ENCODE data around the gene WASF2.
A peak's percentile ranks its signal among the peaks of the same experiment; 100 is the strongest.
"Not testable (repeated sequence)": the region's sequence is repeated elsewhere in the genome, so short reads cannot be mapped to it uniquely, and the experiment has no call there.

The WASF2 gene, protein sequence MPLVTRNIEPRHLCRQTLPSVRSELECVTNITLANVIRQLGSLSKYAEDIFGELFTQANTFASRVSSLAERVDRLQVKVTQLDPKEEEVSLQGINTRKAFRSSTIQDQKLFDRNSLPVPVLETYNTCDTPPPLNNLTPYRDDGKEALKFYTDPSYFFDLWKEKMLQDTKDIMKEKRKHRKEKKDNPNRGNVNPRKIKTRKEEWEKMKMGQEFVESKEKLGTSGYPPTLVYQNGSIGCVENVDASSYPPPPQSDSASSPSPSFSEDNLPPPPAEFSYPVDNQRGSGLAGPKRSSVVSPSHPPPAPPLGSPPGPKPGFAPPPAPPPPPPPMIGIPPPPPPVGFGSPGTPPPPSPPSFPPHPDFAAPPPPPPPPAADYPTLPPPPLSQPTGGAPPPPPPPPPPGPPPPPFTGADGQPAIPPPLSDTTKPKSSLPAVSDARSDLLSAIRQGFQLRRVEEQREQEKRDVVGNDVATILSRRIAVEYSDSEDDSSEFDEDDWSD

DNA sequence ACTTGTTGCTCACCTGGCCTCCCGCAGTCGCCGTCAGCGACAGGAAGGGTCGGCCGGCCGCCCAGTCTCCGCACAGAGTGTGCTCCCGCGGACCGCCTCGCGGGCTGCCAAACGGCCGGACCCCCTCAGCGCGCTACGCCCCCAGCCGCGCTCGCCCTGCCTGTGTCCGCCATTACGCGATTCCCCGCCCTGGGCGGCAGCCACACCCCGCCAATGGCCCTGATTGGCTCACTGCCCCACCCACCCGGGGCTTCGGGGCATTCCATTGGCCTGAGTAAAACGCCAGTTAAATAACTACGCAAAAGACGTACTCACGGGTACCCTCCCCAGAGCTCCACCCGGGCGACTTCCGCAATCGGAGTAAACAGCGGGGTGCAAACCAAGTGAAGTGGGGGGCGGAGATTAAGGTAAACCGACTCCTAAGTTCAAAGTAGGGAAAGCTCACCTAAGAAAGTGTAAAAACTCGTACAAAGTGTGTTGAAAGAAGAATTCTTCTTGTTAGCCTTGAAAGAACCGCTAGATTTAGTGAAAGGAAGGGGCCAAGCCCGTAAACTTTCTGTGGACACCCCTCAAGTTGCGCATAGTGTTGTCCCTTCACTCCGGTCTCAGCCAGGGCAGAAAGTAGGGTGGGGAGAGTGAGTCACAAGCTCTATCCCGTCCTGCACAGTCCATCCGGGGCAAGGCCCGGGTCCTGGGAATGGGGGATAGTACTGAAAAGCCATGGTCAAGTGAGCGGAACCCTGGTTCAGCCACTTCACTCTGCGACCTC, at the start of gene WASF2:
TSS of gene WASF2 (minus strand) at position 195 of the 769 bp plus-strand sequence. CDS start 61,277 bp downstream, outside the sequence.
- peak; percentile 97 for DNase-seq

- peak; percentile 85 for DNase-seq
These were observed 48.8 kb upstream of the WASF2 start for GRCh38 chr1:27538793-27539192.

- DNase-seq, result not testable (repeated sequence)
These were observed 48.3 kb upstream of the WASF2 start for GRCh38 chr1:27538305-27538676.

- DNase-seq, result peak; percentile 88
These were observed 46.8 kb upstream of the WASF2 start for GRCh38 chr1:27536767-27537166.

DNA sequence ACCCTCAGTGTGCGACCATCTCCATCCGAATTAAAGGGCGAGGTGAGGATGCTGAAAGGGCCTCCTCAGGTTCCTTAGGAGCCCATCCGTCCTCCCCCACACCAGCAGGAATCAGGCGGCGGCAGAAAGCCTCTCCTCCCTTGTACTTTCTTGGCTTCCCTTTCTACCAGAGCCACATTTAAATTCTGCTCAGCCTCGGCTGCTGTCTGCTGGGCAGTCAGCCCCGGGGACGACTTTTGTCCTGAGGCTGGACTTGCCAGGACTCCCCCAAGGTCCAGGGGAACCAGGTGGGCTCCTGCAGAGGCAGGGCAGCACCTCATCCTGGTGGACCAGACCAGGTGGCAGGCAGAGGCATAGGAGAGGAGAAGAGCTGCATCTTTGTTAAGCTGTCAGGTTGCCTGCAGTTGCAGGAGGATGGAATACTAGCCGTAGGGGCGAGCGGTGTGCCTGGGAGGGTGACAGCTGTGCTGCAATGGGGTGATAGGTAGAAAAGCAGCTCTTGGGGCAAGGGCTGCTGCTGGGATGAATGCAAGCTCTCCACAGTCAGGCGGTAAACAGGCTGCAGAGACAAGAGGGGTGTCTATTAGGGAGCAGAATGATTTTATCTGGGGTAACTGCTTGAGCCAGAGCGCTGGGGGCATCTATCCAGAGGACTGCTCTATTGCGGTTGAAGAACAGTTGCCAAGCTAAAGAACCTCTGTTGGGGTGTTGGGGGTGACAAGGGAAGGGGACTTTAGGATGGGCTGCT, 46.2 kb upstream of the WASF2 start:
- no peak for DNase-seq

- no peak for DNase-seq
These were observed 45.4 kb upstream of the WASF2 start for GRCh38 chr1:27535386-27535785.

DNA sequence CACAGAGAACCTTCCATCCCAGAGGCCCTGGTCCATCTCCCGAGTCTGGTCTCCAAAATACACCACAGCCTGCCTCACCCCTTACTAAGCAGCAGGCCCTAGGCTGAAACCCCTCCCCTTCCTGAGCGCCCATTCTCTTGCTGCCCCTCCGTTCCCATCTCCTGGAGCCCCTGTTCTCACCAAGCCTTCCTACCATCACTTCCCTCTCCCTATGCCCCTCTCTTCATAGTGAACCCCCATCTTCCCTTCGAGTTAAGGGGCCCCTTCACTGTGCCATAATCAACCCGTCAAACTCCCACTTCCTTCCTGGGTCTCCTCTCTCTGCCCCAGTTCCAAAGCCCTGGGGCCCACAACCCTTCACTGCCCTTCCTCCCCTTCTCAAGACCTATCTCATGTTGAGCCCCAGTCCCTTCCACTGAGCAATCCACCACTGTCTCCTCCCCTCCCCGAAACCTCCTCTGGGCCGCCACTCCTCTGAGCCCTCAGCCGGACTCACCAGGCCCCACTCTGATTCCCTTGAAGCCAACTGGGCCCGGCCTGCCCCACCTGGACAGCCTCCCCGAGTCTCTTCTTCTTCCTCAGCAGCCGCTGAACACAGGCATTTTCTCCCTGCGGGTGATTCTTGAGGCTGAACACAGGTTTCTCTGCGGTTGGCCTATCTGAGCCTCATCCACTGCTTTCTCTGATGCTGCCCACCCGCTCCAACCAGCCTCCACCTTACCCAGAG, 42.2 kb upstream of the WASF2 start:
- no peak for DNase-seq

GRCh38 chr1:27530192-27530591, 40.2 kb upstream of the WASF2 start:
- DNase-seq, result no peak

- no peak for DNase-seq
These were observed 39.7 kb upstream of the WASF2 start for GRCh38 chr1:27529704-27530018.

DNA sequence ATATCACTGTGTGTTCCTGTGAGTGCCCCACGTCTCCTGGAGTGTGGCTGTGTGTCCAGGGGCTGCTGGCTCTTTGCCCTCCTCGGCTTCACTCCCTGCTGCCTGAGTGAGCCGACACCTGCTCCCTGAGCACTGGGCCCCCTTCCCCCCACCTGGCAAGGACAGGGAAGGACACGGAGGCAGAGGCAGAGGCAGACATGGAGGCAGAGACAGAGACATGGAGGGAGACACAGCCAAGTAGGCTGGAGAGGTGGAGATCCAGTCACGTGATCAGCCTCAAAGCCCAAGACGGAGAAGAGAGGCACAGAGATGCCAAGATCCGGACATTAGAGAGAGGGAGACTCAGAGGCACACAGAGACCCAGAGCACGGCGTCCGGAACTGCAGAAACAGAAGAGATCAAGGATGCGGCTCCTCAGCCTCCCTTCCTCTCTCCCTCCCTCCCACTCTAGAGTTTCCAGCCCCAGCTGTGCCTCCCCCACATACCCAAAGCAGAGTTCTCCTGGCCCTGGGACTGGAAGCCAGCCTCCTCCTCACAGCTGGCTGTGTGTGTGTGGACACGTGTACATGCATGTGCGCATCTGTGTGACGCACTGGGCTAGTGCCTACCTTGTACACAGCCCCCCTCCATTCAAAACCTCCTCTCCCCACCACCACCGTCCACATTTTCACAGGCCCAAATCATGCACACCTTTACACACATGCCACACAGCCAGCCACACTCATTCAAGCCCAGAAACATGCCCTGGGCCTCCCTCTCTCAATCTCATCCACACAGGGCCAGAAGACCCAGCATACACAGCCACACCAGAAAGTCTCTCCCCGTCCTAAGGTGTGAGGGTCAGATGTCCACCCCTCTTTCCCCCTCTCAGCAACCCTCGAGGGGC, 39.1 kb upstream of the WASF2 start:
- peak; percentile 71 for DNase-seq

DNA sequence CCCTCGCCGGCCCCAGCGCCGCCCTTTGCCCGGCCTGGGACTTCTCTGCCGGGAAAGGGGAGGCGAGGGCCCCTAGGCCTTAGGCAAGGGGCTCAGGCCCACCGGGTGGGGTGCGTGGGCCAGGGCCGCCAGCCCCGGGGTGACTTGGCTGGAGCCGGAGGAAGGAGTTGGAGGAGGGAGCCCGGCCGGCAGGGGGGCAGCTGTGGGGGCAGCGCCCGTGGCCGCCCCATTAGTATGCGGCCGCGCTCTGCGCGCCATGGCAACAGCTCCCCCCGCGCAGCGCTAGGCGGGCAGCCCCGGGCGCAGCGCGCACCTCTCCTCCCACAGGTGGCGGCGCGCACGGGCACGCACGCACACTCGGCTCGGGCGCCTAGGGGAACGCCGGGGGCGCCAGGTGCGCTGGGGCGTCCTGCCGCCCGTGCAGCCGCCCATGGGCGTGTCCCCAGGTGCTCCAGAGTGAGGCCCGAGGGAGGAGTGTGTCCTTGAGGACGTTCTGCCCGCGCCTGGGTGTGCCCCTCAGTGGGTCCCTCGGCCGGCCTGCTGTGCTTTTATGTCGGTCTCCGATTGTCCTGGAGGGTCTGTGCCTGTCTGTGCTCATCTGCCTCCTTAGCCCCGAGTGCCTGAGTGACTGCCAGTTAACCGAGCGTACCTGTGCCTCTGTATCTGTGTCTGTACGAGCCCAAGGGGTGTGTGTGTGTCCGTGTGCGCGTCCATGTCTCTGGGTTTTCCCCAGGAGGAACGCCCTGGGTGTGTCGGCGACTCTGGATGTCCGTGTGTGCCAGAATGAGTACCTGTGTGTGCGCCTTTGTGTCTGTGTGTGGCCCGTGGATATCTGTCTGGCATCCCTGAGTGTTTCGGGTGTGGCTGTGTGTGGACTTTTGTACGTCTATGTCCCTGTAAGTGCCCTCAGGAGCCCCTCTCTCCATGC, 38.2 kb upstream of the WASF2 start:
- no peak for DNase-seq

- DNase-seq, result peak; percentile 45
These were observed 37.4 kb upstream of the WASF2 start for GRCh38 chr1:27527223-27527889.

GRCh38 chr1:27526569-27527222, 36.7 kb upstream of the WASF2 start:
- no peak for DNase-seq

DNA sequence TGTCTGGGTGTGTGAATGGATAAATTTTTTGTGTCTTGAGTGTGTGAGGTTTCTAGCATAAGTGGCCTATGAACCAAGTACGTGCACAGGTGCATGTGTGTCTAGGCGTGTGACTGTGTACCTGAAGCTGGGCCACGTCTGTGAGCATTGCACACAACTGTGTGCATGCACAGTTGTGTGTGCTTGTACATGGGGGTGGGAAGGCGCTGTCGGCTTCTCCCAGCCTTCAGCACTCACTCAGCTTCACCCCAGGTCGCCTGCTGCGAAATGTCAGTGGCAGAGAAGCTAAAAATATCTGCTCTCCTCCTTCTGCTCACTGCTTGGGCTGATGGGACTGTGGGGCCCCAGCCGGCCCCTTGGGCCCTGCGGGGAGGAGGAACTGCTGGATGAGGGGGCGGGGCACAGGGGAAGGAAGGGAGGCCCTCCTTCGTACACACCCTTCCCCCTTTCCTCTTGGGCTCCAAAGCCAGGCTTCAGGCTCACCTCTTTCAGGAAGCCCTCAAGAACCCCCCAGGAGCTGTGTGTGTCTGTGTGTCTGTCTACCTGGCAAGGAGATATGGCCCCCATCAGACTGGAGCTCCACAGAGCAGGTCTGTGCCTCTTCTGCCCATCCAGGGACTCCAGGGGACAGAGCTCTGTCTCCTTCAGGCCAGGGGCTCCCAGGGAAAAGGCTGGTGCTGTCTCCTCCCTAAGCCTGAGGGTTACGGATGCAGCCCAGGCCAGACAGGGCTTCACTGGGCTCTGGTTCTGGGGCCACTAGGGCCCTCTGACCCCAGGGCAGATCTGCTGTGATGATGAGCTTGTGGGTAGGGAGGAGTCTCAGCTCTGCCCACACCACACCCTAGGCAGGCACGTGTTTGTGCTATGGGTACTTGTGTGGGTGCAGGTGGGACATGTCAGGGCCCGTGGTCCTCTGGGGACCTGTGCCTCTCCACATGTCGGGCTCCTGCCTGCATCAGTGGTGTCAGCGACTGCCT, 35.6 kb upstream of the WASF2 start:
- DNase-seq, result peak; percentile 81

DNA sequence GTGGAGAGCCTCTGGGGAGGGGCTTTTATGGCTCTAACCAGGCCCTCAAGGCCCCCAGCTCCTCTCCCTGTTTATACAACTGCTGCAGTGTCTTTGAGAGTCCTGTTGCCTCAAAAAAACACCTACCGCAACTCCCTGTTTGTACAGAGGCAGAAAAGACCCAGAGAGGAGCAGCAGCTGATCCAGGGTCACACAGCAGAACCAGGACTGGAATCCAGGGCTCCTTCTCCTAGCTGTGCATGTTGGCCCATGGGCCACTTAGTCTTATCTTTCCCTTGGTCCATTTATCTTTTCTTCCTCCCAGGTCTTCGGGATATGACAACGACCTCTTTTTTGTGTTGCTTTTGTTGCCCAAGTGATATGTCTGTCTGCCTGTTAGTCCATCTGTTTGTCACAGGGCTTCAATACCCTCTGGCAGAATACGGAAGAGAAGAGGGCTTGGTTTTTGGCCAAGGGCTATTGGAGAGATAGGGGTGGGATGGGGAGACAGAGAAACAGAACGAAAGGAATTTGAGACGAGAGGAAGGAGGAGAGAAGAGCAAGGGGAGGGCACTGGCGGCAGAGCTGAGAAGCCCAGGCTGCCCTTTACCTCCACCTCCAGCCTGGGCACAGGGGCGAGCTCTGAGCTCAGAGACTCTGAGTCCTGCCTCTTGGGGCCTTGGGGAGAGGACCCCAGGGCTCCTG, 33.5 kb upstream of the WASF2 start:
- no peak for DNase-seq

DNA sequence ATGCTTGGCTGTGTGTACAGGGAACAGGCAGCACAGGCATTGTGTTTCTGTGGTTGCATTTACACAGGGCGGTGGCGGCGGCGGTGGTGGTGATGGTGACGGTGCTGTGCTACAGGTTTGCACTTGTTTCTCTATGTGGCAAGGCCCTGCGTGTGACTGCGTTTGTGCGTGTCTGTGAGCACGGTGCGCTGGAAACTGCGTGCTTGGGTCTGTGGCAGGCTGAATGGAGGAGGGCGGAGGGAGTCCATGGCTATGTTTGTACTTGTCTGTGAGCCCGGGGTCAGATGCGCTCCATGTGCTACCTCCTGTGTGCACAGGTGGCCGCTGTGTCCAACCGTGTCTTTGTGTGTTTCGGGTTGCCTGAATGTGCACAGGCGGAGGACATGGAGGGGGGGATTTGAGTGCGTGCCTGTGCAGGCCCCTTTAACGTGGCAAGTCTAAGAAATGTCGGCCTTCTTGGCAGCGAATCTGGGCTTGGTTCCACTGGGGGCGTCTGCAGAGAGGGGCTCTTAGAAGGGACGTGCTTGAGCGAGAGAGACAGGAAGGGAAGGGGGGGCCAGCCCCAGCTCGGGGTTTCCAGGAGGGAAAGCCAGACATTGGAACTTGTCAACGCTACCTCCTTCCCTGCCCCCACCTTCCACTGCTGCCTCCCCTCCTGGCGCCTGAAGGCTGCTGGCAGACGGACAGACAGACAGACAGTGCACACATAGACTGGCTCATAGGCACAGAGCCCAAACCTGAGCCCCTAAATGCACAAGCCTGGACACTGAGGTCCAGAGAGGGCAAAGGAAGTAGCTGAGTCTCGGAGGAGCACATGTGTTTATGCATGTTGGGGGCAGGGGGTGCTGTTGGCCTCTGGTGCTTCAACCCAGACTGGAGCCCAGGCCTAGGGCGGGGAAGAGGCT, 32.7 kb upstream of the WASF2 start:
- DNase-seq, result peak; percentile 61

All from fibroblast of upper back skin (primary cell).